ENCODE results near the gene TIAM1. TPM values are rescaled to one million over a fixed set of nuclear protein-coding genes. Genes with fewer than 3 reads are reported as not detected.

TIAM1 gene
- total and polyA plus RNA-seq, 4 donors, result 3.5 to 58.0 (median 11.8) TPM

GRCh38 chr21:31117128-31117916 lies 226.7 kb downstream of the TIAM1 start:
- 78 to 81% methylated on average over 9 of the region's 9 CpGs for WGBS, 2 donors
- ATAC-seq (ENCODE audit: insufficient read depth, low FRiP score), result no peak
- H3K36me3 ChIP-seq (ENCODE audit: control insufficient read depth in 4 of 4, insufficient read depth in 4 of 4, low read length in 4 of 4), result peaks cover 0 to 15% (median 2%) of the 10 kb centered on the region in 4 donors
- H3K4me3 ChIP-seq, result no peak overlapping the region
- no peaks in the 10 kb centered on the region for H3K4me1 ChIP-seq (ENCODE audit: control insufficient read depth in 5 of 5, insufficient read depth in 5 of 5, low read length in 5 of 5)
- H3K9me3 ChIP-seq (ENCODE audit: control insufficient read depth in 4 of 4, insufficient read depth in 3 of 4, low read length in 3 of 4), result peaks cover 0 to 8% (median 0%) of the 10 kb centered on the region in 4 donors
- DNase-seq, result no peak
- TF ChIP-seq, protein P1, sequence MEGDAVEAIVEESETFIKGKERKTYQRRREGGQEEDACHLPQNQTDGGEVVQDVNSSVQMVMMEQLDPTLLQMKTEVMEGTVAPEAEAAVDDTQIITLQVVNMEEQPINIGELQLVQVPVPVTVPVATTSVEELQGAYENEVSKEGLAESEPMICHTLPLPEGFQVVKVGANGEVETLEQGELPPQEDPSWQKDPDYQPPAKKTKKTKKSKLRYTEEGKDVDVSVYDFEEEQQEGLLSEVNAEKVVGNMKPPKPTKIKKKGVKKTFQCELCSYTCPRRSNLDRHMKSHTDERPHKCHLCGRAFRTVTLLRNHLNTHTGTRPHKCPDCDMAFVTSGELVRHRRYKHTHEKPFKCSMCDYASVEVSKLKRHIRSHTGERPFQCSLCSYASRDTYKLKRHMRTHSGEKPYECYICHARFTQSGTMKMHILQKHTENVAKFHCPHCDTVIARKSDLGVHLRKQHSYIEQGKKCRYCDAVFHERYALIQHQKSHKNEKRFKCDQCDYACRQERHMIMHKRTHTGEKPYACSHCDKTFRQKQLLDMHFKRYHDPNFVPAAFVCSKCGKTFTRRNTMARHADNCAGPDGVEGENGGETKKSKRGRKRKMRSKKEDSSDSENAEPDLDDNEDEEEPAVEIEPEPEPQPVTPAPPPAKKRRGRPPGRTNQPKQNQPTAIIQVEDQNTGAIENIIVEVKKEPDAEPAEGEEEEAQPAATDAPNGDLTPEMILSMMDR (IDR thresholded peaks at IDR 0.05; ENCODE audit: control extremely low read depth, extremely low read depth), result no peak
- H3K27me3 ChIP-seq (ENCODE audit: control insufficient read depth in 3 of 3, insufficient read depth in 3 of 3, low read length in 2 of 3), result no peaks in the 10 kb centered on the region
- H3K9ac ChIP-seq (ENCODE audit: insufficient read depth in 1 of 2, low read length in 2 of 2), result no peak overlapping the region
- no peak overlapping the region for H3K27ac ChIP-seq (ENCODE audit: low read depth in 1 of 2, low read length in 1 of 2)

GRCh38 chr21:31115249-31115648 lies 228.8 kb downstream of the TIAM1 start:
- Histone ChIP-seq H3K9me3 (ENCODE audit: control insufficient read depth in 4 of 4, insufficient read depth in 3 of 4, low read length in 3 of 4) (peaks cover 0 to 4% (median 0%) of the 10 kb centered on the region in 4 donors), H3K27ac (ENCODE audit: low read depth in 1 of 2, low read length in 1 of 2) (no peak overlapping the region), H3K9ac (ENCODE audit: insufficient read depth in 1 of 2, low read length in 2 of 2) (no peak overlapping the region), H3K27me3 (ENCODE audit: control insufficient read depth in 3 of 3, insufficient read depth in 3 of 3, low read length in 2 of 3) (no peaks in the 10 kb centered on the region), H3K36me3 (ENCODE audit: control insufficient read depth in 4 of 4, insufficient read depth in 4 of 4, low read length in 4 of 4) (peaks cover 0 to 8% (median under 1%) of the 10 kb centered on the region in 4 donors), H3K4me1 (ENCODE audit: control insufficient read depth in 5 of 5, insufficient read depth in 5 of 5, low read length in 5 of 5) (no peaks in the 10 kb centered on the region), H3K4me3 (no peak overlapping the region)
- 76 to 81% methylated on average over 9 of the region's 9 CpGs for WGBS, 2 donors
- DNase-seq (no peak), ATAC-seq (ENCODE audit: insufficient read depth, low FRiP score) (no peak)
- TF ChIP-seq, protein P1 (IDR thresholded peaks at IDR 0.05; ENCODE audit: control extremely low read depth, extremely low read depth), result no peak

DNA sequence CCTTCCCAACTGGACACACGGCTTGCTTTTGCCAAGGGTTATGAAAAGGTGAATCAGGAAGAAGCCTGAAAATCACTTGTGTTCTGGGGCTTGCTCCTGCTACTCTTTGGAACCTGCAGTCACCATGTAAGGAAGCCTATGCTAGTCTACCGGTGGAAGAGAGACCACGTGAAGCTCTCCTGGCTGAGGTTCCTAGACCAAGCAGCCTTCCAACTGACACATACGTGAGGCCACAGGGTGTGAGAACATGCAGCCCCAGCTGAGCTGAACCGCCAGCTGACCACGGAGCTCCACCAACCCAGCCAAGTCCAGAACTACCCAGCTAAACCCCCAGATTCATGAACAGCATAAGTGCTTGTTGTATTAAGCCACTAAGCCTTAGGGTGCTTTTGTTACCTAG lies 233.0 kb downstream of the TIAM1 start:
- Histone ChIP-seq H3K4me1 (ENCODE audit: control insufficient read depth in 5 of 5, insufficient read depth in 5 of 5, low read length in 5 of 5) (peaks cover 0 to 3% (median 0%) of the 10 kb centered on the region in 5 donors), H3K36me3 (ENCODE audit: control insufficient read depth in 4 of 4, insufficient read depth in 4 of 4, low read length in 4 of 4) (no peaks in the 10 kb centered on the region), H3K27ac (ENCODE audit: low read depth in 1 of 2, low read length in 1 of 2) (no peak overlapping the region), H3K4me3 (no peak overlapping the region), H3K27me3 (ENCODE audit: control insufficient read depth in 3 of 3, insufficient read depth in 3 of 3, low read length in 2 of 3) (no peaks in the 10 kb centered on the region), H3K9ac (ENCODE audit: insufficient read depth in 1 of 2, low read length in 2 of 2) (no peak overlapping the region), H3K9me3 (ENCODE audit: control insufficient read depth in 4 of 4, insufficient read depth in 3 of 4, low read length in 3 of 4) (no peaks in the 10 kb centered on the region)
- DNase-seq (no peak), ATAC-seq (ENCODE audit: insufficient read depth, low FRiP score) (no peak)
- TF ChIP-seq, protein P1 (IDR thresholded peaks at IDR 0.05; ENCODE audit: control extremely low read depth, extremely low read depth), result no peak
- 83 to 89% methylated on average over 6 of the region's 6 CpGs for WGBS, 2 donors

Measured in lung (tissue), 12 donors.